GM21576 (cell line): ENCODE results near the gene BBOF1.
"Not testable (repeated sequence)": the region's sequence is repeated elsewhere in the genome, so short reads cannot be mapped to it uniquely, and the experiment has no call there.

Experiments
- ATAC-seq: cut with Tn5 transposase; IDR thresholded peaks from one replicate; pipeline ENCODE4 v1.9.1; 2021; ENCODE audit warnings: mild to moderate bottlenecking, moderate library complexity; ENCODE audit not compliant: unreplicated experiment

Gene BBOF1

DNA sequence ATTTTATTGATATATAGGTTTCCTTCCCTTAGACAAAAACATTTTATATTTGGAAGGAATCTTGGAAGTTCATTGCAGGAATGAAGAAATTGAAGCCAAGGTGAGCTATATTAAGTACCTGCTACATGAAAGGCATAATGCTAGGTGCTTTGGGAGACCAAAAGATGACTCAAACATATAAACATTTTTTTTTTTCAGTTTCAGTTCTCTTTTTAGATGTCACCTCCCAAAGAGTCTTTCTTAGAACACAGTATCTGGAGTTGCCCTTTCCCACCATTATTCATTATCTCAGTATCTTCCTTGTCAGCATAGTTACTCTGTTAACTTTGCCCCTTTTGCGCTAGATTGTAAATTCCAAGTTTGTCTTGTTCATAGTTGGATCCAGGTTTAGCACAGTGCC is 66.7 kb downstream of the BBOF1 start:
- ATAC-seq, result no peak

- no peak for ATAC-seq
Observed at GRCh38 chr14:74089251-74090020, 70.3 kb downstream of the BBOF1 start.

DNA sequence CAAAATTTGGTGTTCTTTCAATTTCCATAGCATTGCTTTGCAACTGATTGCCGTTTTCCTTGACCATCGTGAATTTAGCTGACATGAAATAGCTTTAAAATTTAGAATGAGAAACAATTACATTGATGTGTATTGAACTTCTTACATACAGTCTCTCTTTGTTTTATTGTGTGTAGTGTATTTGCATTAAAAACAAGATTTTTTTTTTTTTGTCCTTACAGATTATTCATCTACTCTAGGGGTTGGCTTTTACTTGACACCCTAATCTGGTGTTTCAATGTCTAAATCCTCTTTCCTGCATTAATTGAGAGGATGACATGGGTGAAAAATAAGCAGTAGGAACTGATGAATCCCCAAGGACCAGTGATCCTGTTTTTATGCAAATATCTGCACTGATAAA is 86.2 kb downstream of the BBOF1 start:
- ATAC-seq, result no peak

DNA sequence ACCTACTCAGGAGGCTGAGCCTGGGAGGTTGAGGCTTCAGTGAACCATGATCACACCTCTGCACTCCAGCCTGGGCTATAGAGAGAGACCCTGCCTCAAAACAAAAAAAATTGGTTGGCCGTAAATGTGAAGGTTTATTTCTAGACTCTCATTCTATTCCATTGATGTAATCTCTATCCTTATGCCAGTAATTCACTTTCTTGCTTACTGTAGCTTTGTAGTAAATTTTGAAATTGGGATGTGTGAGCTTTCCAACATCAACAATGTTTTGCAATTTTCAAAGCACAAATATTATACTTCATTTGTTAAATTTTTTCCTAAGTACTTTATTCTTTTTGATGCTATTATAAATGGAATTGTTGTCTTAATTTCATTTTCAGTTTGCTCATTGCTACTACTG is 90.2 kb downstream of the BBOF1 start:
- no peak for ATAC-seq

DNA sequence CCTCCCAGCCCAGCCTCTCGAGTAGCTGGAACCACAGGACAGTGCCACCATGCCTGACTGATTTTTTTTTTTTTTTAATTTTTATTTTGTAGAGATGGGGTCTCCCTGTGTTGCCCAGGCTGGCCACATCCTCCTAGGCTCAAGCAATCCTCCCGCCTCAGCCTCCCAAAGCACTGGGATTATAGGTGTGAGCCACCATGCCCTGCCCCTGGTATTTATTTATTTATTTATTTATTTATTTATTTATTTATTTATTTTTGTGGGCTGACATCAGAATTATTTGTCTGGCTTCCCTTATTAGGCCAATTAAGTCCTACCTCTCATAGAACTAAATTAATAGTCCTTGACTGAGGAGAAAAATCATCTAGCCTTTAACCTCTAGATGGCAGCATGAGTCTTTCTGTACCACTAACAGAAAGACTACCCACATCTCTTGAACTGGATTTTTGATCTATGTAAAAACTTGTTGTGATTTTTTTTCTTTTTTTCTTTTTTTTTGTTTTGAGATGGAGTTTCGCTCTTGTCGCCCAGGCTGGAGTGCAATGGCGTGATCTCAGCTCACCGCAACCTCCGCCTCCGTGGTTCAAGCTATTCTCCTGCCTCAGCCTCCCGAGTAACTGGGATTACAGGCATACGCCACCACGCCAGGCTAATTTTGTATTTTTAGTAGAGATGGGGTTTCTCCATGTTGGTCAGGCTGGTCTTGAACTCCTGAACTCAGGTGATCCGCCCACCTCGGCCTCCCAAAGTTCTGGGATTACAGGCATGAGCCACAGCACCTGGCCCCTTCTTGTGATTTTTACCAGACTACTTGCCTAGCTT is 92.5 kb downstream of the BBOF1 start:
- ATAC-seq, result not testable (repeated sequence)
